Ovary (tissue), 3 donors: Measurements from ENCODE around the gene LEPR.

ENCODE experiments used
- EP300 ChIP-seq: sonication (generic); formaldehyde crosslinking; IDR thresholded peaks from one replicate; pipeline ENCODE4 v1.6.1; 2017; ENCODE audit warnings: antibody characterized with exemption
- TF ChIP-seq, protein P1 (sequence below), 3 donors: fragments of 450-650 bp in 2 of 3; fragments of 200-600 bp in 1 of 3; IDR thresholded peaks; one replicate each; pipeline versions ENCODE4 v1.5.1 to v1.8.0; 2016 to 2022; ENCODE audit warnings: antibody characterized with exemption in 3 of 3, mild to moderate bottlenecking in 1 of 3
- donor health status: DM: no; HTN: no; CAD: no.

GRCh38 chr1:65434760-65435159 lies 14.3 kb downstream of the LEPR start:
- TF ChIP-seq, protein P1, sequence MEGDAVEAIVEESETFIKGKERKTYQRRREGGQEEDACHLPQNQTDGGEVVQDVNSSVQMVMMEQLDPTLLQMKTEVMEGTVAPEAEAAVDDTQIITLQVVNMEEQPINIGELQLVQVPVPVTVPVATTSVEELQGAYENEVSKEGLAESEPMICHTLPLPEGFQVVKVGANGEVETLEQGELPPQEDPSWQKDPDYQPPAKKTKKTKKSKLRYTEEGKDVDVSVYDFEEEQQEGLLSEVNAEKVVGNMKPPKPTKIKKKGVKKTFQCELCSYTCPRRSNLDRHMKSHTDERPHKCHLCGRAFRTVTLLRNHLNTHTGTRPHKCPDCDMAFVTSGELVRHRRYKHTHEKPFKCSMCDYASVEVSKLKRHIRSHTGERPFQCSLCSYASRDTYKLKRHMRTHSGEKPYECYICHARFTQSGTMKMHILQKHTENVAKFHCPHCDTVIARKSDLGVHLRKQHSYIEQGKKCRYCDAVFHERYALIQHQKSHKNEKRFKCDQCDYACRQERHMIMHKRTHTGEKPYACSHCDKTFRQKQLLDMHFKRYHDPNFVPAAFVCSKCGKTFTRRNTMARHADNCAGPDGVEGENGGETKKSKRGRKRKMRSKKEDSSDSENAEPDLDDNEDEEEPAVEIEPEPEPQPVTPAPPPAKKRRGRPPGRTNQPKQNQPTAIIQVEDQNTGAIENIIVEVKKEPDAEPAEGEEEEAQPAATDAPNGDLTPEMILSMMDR (IDR thresholded peaks at IDR 0.05) = no peak
- no peak for TF ChIP-seq EP300
